Endothelial cell of umbilical vein (primary cell): ENCODE measurements around the gene RPP30.

Experiments used
- CTCF ChIP-seq, 2 donors: IDR thresholded peaks; 1 replicate in 1 of 2; 2 replicates in 1 of 2; pipeline ENCODE4 v1.5.1; 2011; ENCODE audit warnings: low read length in 2 of 2, mild to moderate bottlenecking in 2 of 2, moderate library complexity in 2 of 2, control low read depth in 1 of 2, inconsistent platforms in 1 of 2, low read depth in 1 of 2; ENCODE audit not compliant: insufficient read depth in 1 of 2; ENCODE audit errors: extremely low read depth in 1 of 2
- EZH2 ChIP-seq: IDR thresholded peaks from 2 replicates; pipeline ENCODE4 v1.6.1; 2012; ENCODE audit warnings: borderline replicate concordance, low read depth, mild to moderate bottlenecking, moderate library complexity, low read length, inconsistent platforms; ENCODE audit not compliant: severe bottlenecking
- FOS ChIP-seq: IDR thresholded peaks from 2 replicates; pipeline ENCODE4 v1.6.1; 2011; ENCODE audit warnings: mild to moderate bottlenecking, low read length, moderate library complexity, borderline replicate concordance; ENCODE audit not compliant: insufficient read depth
- GATA2 ChIP-seq: IDR thresholded peaks from 2 replicates; pipeline ENCODE4 v1.7.0; 2011; ENCODE audit warnings: low read depth, mild to moderate bottlenecking, moderate library complexity, mixed read lengths, low read length; ENCODE audit not compliant: insufficient read length, insufficient read depth
- MAX ChIP-seq: IDR thresholded peaks from 2 replicates; pipeline ENCODE4 v1.6.1; 2011; ENCODE audit not compliant: insufficient read depth, insufficient read length
- MYC ChIP-seq: IDR thresholded peaks from one replicate; pipeline ENCODE4 v1.6.1; 2011; ENCODE audit warnings: mild to moderate bottlenecking, low read depth, low read length
- POLR2A ChIP-seq: IDR thresholded peaks from 2 replicates; pipeline ENCODE4 v1.6.1; 2012; ENCODE audit warnings: low read depth, mild to moderate bottlenecking, control low read depth, low read length
- POLR2AphosphoS5 ChIP-seq: IDR thresholded peaks from 2 replicates; pipeline ENCODE4 v1.6.1; 2012; ENCODE audit warnings: low read depth, mild to moderate bottlenecking, control low read depth, low read length, moderate library complexity; ENCODE audit not compliant: insufficient read depth

GRCh38 chr10:90920986-90921666 lies 49.4 kb downstream of the RPP30 start, which contains the start of gene ANKRD1:
- TF ChIP-seq CTCF (IDR thresholded peaks at IDR 0.05; ENCODE audit: extremely low read depth in 1 of 2, insufficient read depth in 1 of 2, low read depth in 1 of 2, low read length in 2 of 2) (no peak), FOS (peak; percentile 96), MYC (no peak), POLR2A (peak; percentile 94), MAX (no peak), EZH2 (no peak), POLR2AphosphoS5 (peak; percentile 93), GATA2 (peak; percentile 99)
